GM18517 (cell line): ENCODE data around the gene ZC3HAV1.
"Not testable (repeated sequence)": the region's sequence is repeated elsewhere in the genome, so short reads cannot be mapped to it uniquely, and the experiment has no call there.

Experiments used
- ATAC-seq: cut with Tn5 transposase; IDR thresholded peaks from one replicate; pipeline ENCODE4 v1.9.1; 2021; ENCODE audit warnings: mild to moderate bottlenecking, moderate library complexity; ENCODE audit not compliant: unreplicated experiment

Gene ZC3HAV1

GRCh38 chr7:139088268-139088667 is 21.3 kb downstream of the ZC3HAV1 start:
- ATAC-seq = no peak

GRCh38 chr7:139087212-139087611 is 22.3 kb downstream of the ZC3HAV1 start:
- no peak for ATAC-seq

GRCh38 chr7:139086454-139086853 is 23.1 kb downstream of the ZC3HAV1 start:
- no peak for ATAC-seq

GRCh38 chr7:139084709-139085108 is 24.8 kb downstream of the ZC3HAV1 start:
- no peak for ATAC-seq

GRCh38 chr7:139081584-139081983 is 27.9 kb downstream of the ZC3HAV1 start:
- no peak for ATAC-seq

- ATAC-seq = no peak
Observed at GRCh38 chr7:139080905-139081304, 28.6 kb downstream of the ZC3HAV1 start.

- no peak for ATAC-seq
Observed at GRCh38 chr7:139079861-139080260, 29.7 kb downstream of the ZC3HAV1 start.

- ATAC-seq = no peak
Observed at GRCh38 chr7:139078911-139079310, 30.6 kb downstream of the ZC3HAV1 start.

- no peak for ATAC-seq
Observed at GRCh38 chr7:139078399-139078798, 31.1 kb downstream of the ZC3HAV1 start.

- ATAC-seq = not testable (repeated sequence)
Observed at GRCh38 chr7:139077706-139078105, 31.8 kb downstream of the ZC3HAV1 start.

GRCh38 chr7:139075871-139076686 is 33.4 kb downstream of the ZC3HAV1 start:
- no peak for ATAC-seq

GRCh38 chr7:139075031-139075652 is 34.4 kb downstream of the ZC3HAV1 start:
- ATAC-seq = peak; percentile 89

GRCh38 chr7:139072796-139073195 is 36.7 kb downstream of the ZC3HAV1 start:
- no peak for ATAC-seq

- ATAC-seq = no peak
Observed at GRCh38 chr7:139071680-139072079, 37.8 kb downstream of the ZC3HAV1 start.

- ATAC-seq = no peak
Observed at GRCh38 chr7:139068544-139069399, 40.7 kb downstream of the ZC3HAV1 start.

- no peak for ATAC-seq
Observed at GRCh38 chr7:139066315-139066714, 43.2 kb downstream of the ZC3HAV1 start.

GRCh38 chr7:139065323-139065722 is 44.2 kb downstream of the ZC3HAV1 start:
- ATAC-seq = no peak

GRCh38 chr7:139061416-139061815 is 48.1 kb downstream of the ZC3HAV1 start:
- ATAC-seq = no peak

- no peak for ATAC-seq
Observed at GRCh38 chr7:139060695-139061237, 48.8 kb downstream of the ZC3HAV1 start.

GRCh38 chr7:139059905-139060304 is 49.6 kb downstream of the ZC3HAV1 start:
- ATAC-seq = no peak

- no peak for ATAC-seq
Observed at GRCh38 chr7:139058943-139059342, 50.6 kb downstream of the ZC3HAV1 start.
